Breast epithelium (tissue), 4 donors: ENCODE results near the gene FGL2. TPM values are rescaled to one million over a fixed set of nuclear protein-coding genes. Genes with fewer than 3 reads are reported as not detected.

Experiments used
- DNase-seq, 2 donors: peaks; one replicate each; pipeline ENCODE4 v3.0.0-alpha.2; 2019; ENCODE audit warnings: low spot score in 2 of 2
- H3K27ac ChIP-seq, 2 donors: fragments of 200-600 bp; sonication (generic) in 1 of 2; one replicate each; pipeline ENCODE4 v1.5.1; 2016 to 2019; ENCODE audit warnings: mild to moderate bottlenecking in 1 of 2
- H3K27me3 ChIP-seq, 2 donors: fragments of 200-600 bp; sonication (generic) in 1 of 2; one replicate each; pipeline versions ENCODE4 v1.5.1 to v1.6.0; 2017 to 2019; ENCODE audit warnings: control low read depth in 1 of 2, mild to moderate bottlenecking in 1 of 2
- H3K36me3 ChIP-seq: fragments of 200-600 bp; one replicate; pipeline ENCODE4 v1.5.1; 2019
- H3K4me1 ChIP-seq, 2 donors: fragments of 200-600 bp; sonication (generic); one replicate each; pipeline ENCODE4 v1.5.1; 2016 to 2019; ENCODE audit warnings: control low read depth in 1 of 2
- H3K4me3 ChIP-seq, 3 donors: fragments of 200-600 bp; sonication (generic); 1 replicate in 2 of 3; 2 replicates in 1 of 3; pipeline ENCODE4 v1.5.1; 2016 to 2019; ENCODE audit warnings: mild to moderate bottlenecking in 3 of 3, moderate library complexity in 2 of 3
- H3K9me3 ChIP-seq, 2 donors: fragments of 200-600 bp; sonication (generic) in 1 of 2; one replicate each; pipeline ENCODE4 v1.5.1; 2016 to 2019; ENCODE audit warnings: control low read depth in 1 of 2
- CTCF ChIP-seq, 3 donors: fragments of 450-650 bp; IDR thresholded peaks; one replicate each; pipeline ENCODE4 v1.5.1; 2016 to 2017; ENCODE audit warnings: antibody characterized with exemption in 3 of 3, mild to moderate bottlenecking in 3 of 3, moderate library complexity in 3 of 3
- POLR2A ChIP-seq: fragments of 450-650 bp; IDR thresholded peaks from one replicate; pipeline ENCODE4 v1.6.1; 2016; ENCODE audit warnings: antibody characterized with exemption, mild to moderate bottlenecking, moderate library complexity
- POLR2AphosphoS5 ChIP-seq, 3 donors: sonication (generic); formaldehyde crosslinking; IDR thresholded peaks; one replicate each; pipeline ENCODE4 v1.6.1; 2017; ENCODE audit warnings: antibody characterized with exemption in 3 of 3
- intact Hi-C: fragments of 100-400 bp; cut with DNase I; formaldehyde crosslinking; loops from one replicate; pipeline ENCODE4 v1.15.1; 2023; ENCODE audit warnings: low total_unique reads
- total RNA-seq, 3 donors: library from RNA; depleted of rRNA; stranded (reverse); fragments of >200 nt; gene quantifications; one replicate each; pipeline ENCODE4 v1.1.0, GENCODE V29; 2016

FGL2 gene
- total RNA-seq, 3 donors from 2014 or later, result 17.4 to 62.1 (median 23.3) TPM

GRCh38 chr7:77208416-77208815 is 8.8 kb upstream of the FGL2 start:
- no peaks in the 10 kb centered on the region for H3K36me3 ChIP-seq
- H3K4me1 ChIP-seq, result no peaks in the 10 kb centered on the region
- peaks cover 9 to 14% of the 10 kb centered on the region in 2 donors for H3K9me3 ChIP-seq
- no peak overlapping the region for H3K4me3 ChIP-seq
- TF ChIP-seq POLR2A, result no peak
- TF ChIP-seq CTCF (IDR thresholded peaks at IDR 0.05), result no peak
- no peak for TF ChIP-seq POLR2AphosphoS5 (IDR thresholded peaks at IDR 0.05)
- H3K27ac ChIP-seq, result no peak overlapping the region
- H3K27me3 ChIP-seq, result no peaks in the 10 kb centered on the region
- intact Hi-C loops, result no loop called here
- DNase-seq, result no peak

DNA sequence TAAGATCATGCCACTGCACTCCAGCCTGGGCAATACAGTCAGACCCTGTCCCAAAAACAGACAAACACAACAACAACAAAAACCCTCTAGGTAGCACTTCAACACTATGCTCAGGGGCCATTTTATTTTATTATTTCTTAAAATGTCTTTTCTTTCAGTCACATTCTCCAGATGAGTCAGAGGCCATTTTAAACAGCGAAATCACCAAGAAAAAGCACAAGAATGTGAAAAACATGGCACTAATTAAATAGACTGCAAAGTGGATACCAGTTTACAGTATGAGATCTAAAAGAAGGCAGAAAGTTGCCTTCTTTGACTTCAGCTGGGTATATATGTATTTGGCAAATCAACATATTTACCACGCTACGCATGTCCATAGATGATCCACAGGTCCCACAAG is 6.1 kb upstream of the FGL2 start:
- DNase-seq, result no peak
- intact Hi-C loops, result no loop called here
- TF ChIP-seq CTCF (IDR thresholded peaks at IDR 0.05) (no peak), POLR2A (no peak), POLR2AphosphoS5 (IDR thresholded peaks at IDR 0.05) (no peak)
- Histone ChIP-seq H3K9me3 (peaks cover 9 to 14% of the 10 kb centered on the region in 2 donors), H3K4me1 (no peaks in the 10 kb centered on the region), H3K27ac (no peak overlapping the region), H3K27me3 (no peaks in the 10 kb centered on the region), H3K36me3 (no peaks in the 10 kb centered on the region), H3K4me3 (no peak overlapping the region)

DNA sequence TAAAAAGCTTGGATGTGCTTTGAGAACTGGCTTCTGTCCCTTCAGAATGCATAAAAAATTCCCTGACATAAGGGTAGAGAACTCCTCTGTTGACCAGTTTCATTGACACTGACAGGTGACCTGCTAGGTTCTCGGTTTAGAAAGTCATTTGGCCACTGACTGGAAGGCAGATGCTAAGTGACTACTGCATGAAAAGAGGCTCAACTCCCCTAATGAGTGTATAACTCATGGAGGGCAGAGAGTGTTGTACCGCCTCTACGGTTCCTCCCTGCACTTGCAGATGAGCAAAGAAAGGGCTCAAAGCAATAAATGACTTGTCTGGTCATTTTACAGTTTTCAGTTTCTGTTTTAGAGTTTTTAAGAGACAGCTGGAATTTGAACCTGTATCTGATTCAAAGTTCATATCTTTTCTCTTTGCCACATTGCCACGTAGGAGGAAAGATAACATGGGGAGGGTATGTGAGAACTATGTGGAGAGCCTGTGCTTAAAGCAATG is 2.9 kb upstream of the FGL2 start:
- H3K4me1 ChIP-seq, result no peaks in the 10 kb centered on the region
- H3K27ac ChIP-seq, result no peak overlapping the region
- no peaks in the 10 kb centered on the region for H3K36me3 ChIP-seq
- intact Hi-C loops, result no loop called here
- no peak for DNase-seq
- TF ChIP-seq POLR2A (no peak), POLR2AphosphoS5 (IDR thresholded peaks at IDR 0.05) (no peak), CTCF (IDR thresholded peaks at IDR 0.05) (no peak)
- H3K9me3 ChIP-seq, result no peaks in the 10 kb centered on the region
- H3K4me3 ChIP-seq, result no peak overlapping the region
- H3K27me3 ChIP-seq, result no peaks in the 10 kb centered on the region

DNA sequence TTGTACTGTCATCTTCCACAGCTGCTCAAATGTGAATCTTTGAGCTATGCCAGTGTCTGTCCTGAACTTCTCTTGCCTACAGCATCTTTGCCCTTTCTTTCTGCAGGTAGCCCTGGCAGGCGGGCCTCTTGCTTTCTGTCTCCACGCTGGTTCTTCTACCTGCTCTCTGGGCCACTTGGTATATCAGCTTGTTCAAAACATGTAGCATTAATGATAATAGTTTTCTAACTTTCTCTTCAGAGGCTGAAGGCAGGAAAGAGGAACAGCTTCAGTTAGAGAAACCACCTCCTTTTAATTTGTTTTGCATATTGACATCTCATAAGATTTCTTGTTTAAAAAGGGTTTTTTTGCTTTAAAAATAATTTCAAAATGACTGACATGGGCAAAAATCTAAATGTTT is 923 bp upstream of the FGL2 start:
- no peaks in the 10 kb centered on the region for H3K4me1 ChIP-seq
- intact Hi-C loops, result no loop called here
- H3K27ac ChIP-seq, result no peak overlapping the region
- no peak overlapping the region for H3K4me3 ChIP-seq
- no peaks in the 10 kb centered on the region for H3K27me3 ChIP-seq
- no peaks in the 10 kb centered on the region for H3K9me3 ChIP-seq
- DNase-seq, result no peak
- no peaks in the 10 kb centered on the region for H3K36me3 ChIP-seq
- TF ChIP-seq POLR2AphosphoS5 (IDR thresholded peaks at IDR 0.05), result no peak
- TF ChIP-seq CTCF (IDR thresholded peaks at IDR 0.05), result no peak
- no peak for TF ChIP-seq POLR2A

DNA sequence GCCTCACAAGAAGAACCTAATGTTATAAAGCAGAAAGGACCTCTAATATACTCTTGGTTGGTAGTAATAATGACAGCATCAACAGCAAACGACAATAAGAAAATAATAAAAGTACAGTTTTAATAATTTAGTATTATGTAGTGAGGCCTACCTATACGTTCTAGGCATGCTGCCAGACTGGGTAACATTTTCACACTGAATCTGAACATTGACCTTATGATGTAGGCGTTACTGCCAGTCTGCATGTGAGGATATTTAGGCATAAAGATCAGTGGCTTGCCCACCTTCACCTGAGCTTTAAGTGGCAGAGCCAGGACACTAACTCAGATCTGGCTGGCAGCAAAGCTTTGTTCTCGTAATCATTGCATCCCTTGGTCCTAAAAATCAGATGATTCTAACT is 2.5 kb downstream of the FGL2 start:
- H3K4me1 ChIP-seq, result no peaks in the 10 kb centered on the region
- TF ChIP-seq CTCF (IDR thresholded peaks at IDR 0.05), result no peak
- TF ChIP-seq POLR2A, result no peak
- no peak for TF ChIP-seq POLR2AphosphoS5 (IDR thresholded peaks at IDR 0.05)
- H3K27ac ChIP-seq, result no peak overlapping the region
- no peaks in the 10 kb centered on the region for H3K36me3 ChIP-seq
- H3K4me3 ChIP-seq, result peak overlapping the region; percentile 10 to 54 (median 53)
- H3K9me3 ChIP-seq, result no peaks in the 10 kb centered on the region
- intact Hi-C loops, result no loop called here
- H3K27me3 ChIP-seq, result no peaks in the 10 kb centered on the region
- DNase-seq, result no peak
